NT2/D1 (cell line): ENCODE results near the gene DHX9.

Source experiments
- SUZ12 ChIP-seq: IDR thresholded peaks from 2 replicates; pipeline ENCODE4 v1.6.1; 2011; ENCODE audit not compliant: insufficient read length, insufficient read depth; ENCODE audit errors: extremely low read depth
- YY1 ChIP-seq: IDR thresholded peaks from 2 replicates; pipeline ENCODE4 v1.6.1; 2011; ENCODE audit not compliant: insufficient read length, insufficient read depth
- ZNF274 ChIP-seq: IDR thresholded peaks from 2 replicates; pipeline ENCODE4 v1.6.1; 2011; ENCODE audit warnings: mild to moderate bottlenecking, low read depth, low read length

GRCh38 chr1:182795563-182796228 lies 43.5 kb upstream of the DHX9 start:
- TF ChIP-seq ZNF274 = no peak
- no peak for TF ChIP-seq YY1
- no peak for TF ChIP-seq SUZ12
